ENCODE data around the gene RFX2. TPM values are rescaled to one million over a fixed set of nuclear protein-coding genes. Genes with fewer than 3 reads are reported as not detected.

The RFX2 gene
- total RNA-seq, 1 experiment from 2014 or later = 9.7 TPM

DNA sequence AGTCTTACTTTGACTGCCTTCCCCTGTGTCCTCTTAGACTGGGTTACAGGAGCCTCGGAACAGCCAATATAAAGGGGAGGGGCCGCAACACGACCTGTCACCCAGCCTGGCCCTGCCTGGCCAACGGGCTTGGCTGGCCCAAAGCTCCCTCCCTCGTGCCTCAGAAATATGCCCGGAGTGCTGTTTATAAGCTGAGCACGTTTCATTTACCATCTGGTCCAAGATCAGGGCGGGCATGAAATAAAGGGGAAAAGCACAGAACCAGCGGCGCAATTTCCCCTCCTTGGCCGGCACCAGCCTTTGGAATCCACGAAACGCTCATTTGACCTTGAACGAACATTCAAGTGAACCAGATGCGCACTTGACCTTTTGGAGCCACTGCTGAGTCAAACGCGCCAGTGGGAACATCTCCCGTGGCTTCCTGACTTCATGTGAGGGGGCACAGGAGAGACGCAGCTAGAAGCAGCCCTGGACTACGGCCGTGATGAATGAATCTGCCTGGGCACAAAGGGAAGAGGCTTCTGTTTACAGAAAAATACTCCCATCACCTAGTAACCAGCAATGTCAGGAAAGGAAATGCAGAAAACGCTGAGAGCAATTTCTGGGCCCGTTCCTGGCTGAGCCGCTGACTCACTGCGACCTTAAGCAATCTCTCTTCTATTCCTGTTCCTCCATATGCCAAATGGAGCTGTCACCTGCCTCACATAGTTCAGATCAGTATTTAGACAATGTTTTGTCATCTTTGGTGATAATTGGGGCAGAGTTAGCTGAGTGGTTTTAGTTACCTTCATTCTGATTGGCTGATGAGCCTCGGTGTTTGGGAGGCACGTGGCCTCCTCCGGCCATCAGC is 53.3 kb downstream of the RFX2 start:
- no peaks in the 10 kb centered on the region for H3K9me3 ChIP-seq (replicated peaks)
- H3K4me1 ChIP-seq (replicated peaks) = peaks cover 12% of the 10 kb centered on the region
- no peak overlapping the region for H3K27ac ChIP-seq
- H3K4me3 ChIP-seq = no peak overlapping the region
- DNase-seq (ENCODE audit: low read depth in 1 of 2, low spot score in 2 of 2) = peak in 1 of 2 experiments; percentile 31
- H3K36me3 ChIP-seq = no peaks in the 10 kb centered on the region
- H3K27me3 ChIP-seq (replicated peaks) = no peaks in the 10 kb centered on the region

DNA sequence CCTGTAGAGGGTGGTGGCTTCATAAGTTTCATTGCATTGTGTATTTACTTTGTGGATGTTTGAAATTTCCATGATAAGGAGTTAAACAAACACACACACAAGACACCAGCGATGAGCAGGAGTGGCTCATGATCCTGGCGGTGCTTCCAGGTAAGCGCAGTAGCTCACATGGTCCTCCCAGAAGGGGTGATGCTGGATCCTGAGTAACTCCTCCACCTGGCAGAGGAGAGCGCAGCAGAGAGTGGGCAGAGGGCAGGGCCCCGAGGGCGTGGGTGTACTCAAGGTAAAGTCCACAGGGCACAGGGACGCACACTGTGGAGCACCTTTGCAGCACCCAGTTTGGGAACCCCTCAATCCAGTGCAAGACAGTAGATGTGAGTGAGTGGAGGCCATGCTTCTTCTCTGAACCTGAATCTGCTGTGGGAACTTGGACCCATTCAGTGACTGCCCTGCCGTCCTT is 54.0 kb downstream of the RFX2 start:
- H3K36me3 ChIP-seq = no peaks in the 10 kb centered on the region
- peak in 1 of 2 experiments; percentile 32 for DNase-seq (ENCODE audit: low read depth in 1 of 2, low spot score in 2 of 2)
- no peaks in the 10 kb centered on the region for H3K9me3 ChIP-seq (replicated peaks)
- no peak overlapping the region for H3K4me3 ChIP-seq
- H3K27ac ChIP-seq = no peak overlapping the region
- no peaks in the 10 kb centered on the region for H3K27me3 ChIP-seq (replicated peaks)
- H3K4me1 ChIP-seq (replicated peaks) = peaks cover 7% of the 10 kb centered on the region

DNA sequence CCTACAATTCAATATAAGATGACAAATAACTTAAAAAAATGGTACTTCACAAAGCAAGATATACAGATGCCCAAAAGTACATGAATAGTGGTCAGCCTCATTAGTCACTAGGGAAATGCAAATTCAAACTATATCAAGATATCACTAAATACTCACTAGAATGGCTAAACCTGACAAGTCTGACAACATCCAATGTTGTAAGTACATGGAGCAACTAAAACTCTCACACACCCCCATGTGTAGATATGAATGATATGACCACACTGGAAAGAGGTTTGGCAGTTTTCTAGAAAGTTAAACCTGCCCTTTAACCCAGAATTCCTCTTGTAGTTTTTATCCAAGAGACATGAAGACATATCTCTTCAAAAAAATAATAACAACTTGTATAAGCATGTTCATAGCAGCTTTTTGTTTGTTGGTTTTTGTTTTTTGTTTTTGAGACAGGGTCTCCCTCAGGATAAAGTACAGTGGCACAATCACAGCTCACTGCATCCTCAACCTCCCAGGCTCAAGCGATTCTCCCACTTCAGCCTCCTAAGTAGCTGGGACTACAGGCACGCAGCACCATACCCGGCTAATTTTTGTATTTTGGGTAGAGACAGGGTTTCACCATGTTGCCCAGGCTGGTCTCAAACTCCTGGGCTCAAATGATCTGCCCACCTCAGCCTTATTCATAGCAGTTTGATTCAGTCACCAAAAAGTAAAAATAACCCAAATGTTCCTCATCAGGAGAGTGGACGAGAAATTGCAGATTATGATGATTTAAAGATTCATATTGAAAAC is 55.1 kb downstream of the RFX2 start:
- Histone ChIP-seq H3K27ac (no peak overlapping the region), H3K4me1 (replicated peaks) (no peaks in the 10 kb centered on the region), H3K36me3 (no peaks in the 10 kb centered on the region), H3K27me3 (replicated peaks) (no peaks in the 10 kb centered on the region), H3K4me3 (no peak overlapping the region), H3K9me3 (replicated peaks) (no peaks in the 10 kb centered on the region)
- peak in 1 of 2 experiments; percentile 3 for DNase-seq (ENCODE audit: low read depth in 1 of 2, low spot score in 2 of 2)

DNA sequence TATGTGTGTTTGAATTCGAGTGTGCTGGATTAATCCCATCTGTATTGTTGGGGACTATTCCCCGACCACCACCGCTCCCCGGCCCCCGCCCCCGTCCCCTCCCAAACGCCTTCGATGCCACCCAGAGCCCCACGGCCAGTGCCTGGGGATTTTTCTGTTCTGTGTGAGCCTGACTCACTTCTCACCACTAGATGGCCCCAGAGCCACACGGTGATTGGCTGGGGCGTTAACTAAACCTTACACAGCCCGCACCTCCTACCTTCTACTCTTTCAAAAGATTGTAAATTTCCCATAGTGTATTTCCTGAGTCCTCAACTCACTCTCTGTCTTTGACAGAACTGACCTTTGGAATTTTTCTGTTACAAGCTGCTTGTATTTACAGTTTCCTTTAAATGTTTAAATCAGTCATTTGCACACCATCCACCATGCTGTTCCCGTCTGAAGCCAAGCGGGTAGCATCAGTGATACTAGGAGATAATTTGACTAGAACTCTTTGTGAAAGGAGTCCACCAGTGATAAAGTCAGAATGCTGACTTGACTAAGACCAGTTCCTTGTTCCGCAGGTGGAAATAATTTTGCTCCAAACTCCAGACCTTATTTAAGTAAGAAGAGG is 61.4 kb downstream of the RFX2 start:
- no peak overlapping the region for H3K27ac ChIP-seq
- no peaks in the 10 kb centered on the region for H3K27me3 ChIP-seq (replicated peaks)
- H3K36me3 ChIP-seq = no peaks in the 10 kb centered on the region
- no peak overlapping the region for H3K4me3 ChIP-seq
- H3K4me1 ChIP-seq (replicated peaks) = no peaks in the 10 kb centered on the region; the same call in 1 of the 2 replicates
- no peaks in the 10 kb centered on the region for H3K9me3 ChIP-seq (replicated peaks)
- DNase-seq (ENCODE audit: low read depth in 1 of 2, low spot score in 2 of 2) = peak; percentile 56 to 74

GRCh38 chr19:6048348-6048747 is 62.0 kb downstream of the RFX2 start:
- H3K4me1 ChIP-seq (replicated peaks) = no peaks in the 10 kb centered on the region; the same call in 1 of the 2 replicates
- H3K36me3 ChIP-seq = no peaks in the 10 kb centered on the region
- H3K4me3 ChIP-seq = no peak overlapping the region
- no peaks in the 10 kb centered on the region for H3K27me3 ChIP-seq (replicated peaks)
- H3K27ac ChIP-seq = no peak overlapping the region
- peak in 1 of 2 experiments; percentile 22 for DNase-seq (ENCODE audit: low read depth in 1 of 2, low spot score in 2 of 2)
- H3K9me3 ChIP-seq (replicated peaks) = no peaks in the 10 kb centered on the region

- no peaks in the 10 kb centered on the region for H3K9me3 ChIP-seq (replicated peaks)
- H3K27me3 ChIP-seq (replicated peaks) = no peaks in the 10 kb centered on the region
- DNase-seq (ENCODE audit: low read depth in 1 of 2, low spot score in 2 of 2) = peak; percentile 29 to 47
- H3K4me3 ChIP-seq = no peak overlapping the region
- H3K27ac ChIP-seq = no peak overlapping the region
- H3K36me3 ChIP-seq = no peaks in the 10 kb centered on the region
- no peaks in the 10 kb centered on the region; the same call in 1 of the 2 replicates for H3K4me1 ChIP-seq (replicated peaks)
Measured at GRCh38 chr19:6047741-6048251, 62.5 kb downstream of the RFX2 start.

- H3K27me3 ChIP-seq (replicated peaks) = no peaks in the 10 kb centered on the region
- no peaks in the 10 kb centered on the region for H3K36me3 ChIP-seq
Measured at GRCh38 chr19:6047256-6047655, 63.0 kb downstream of the RFX2 start.

DNA sequence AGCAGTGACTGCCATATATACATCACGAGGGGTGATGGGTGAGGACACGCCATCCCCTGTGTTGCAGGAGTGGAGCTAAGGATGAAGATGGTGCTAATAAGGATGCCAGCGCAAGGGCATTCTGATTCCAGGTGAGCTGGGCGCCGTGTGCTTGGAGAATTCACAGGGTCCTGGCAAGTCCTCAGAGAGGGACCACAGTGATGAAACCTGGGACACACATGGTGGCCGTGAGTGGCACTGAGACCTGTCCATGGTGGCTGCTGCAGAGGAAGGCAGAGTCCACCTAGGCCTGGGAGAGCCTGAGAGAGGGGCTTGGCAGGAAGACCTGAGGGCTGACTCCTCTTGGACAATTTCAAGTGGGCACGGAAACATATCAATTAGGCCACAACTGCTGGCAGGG is 65.2 kb downstream of the RFX2 start:
- H3K36me3 ChIP-seq = no peaks in the 10 kb centered on the region
- H3K27me3 ChIP-seq (replicated peaks) = no peaks in the 10 kb centered on the region
- no peak overlapping the region for H3K4me3 ChIP-seq
- peak in 1 of 2 experiments; percentile 22 for DNase-seq (ENCODE audit: low read depth in 1 of 2, low spot score in 2 of 2)
- H3K9me3 ChIP-seq (replicated peaks) = no peaks in the 10 kb centered on the region
- no peaks in the 10 kb centered on the region; the same call in 1 of the 2 replicates for H3K4me1 ChIP-seq (replicated peaks)
- no peak overlapping the region for H3K27ac ChIP-seq

More at GRCh38 chr19:6047256-6047655, 63.0 kb downstream of the RFX2 start:
- Histone ChIP-seq H3K4me1 (replicated peaks) (no peaks in the 10 kb centered on the region; the same call in 1 of the 2 replicates), H3K9me3 (replicated peaks) (no peaks in the 10 kb centered on the region), H3K4me3 (no peak overlapping the region), H3K27ac (no peak overlapping the region)
- peak in 1 of 2 experiments; percentile 40 for DNase-seq (ENCODE audit: low read depth in 1 of 2, low spot score in 2 of 2)

DNA sequence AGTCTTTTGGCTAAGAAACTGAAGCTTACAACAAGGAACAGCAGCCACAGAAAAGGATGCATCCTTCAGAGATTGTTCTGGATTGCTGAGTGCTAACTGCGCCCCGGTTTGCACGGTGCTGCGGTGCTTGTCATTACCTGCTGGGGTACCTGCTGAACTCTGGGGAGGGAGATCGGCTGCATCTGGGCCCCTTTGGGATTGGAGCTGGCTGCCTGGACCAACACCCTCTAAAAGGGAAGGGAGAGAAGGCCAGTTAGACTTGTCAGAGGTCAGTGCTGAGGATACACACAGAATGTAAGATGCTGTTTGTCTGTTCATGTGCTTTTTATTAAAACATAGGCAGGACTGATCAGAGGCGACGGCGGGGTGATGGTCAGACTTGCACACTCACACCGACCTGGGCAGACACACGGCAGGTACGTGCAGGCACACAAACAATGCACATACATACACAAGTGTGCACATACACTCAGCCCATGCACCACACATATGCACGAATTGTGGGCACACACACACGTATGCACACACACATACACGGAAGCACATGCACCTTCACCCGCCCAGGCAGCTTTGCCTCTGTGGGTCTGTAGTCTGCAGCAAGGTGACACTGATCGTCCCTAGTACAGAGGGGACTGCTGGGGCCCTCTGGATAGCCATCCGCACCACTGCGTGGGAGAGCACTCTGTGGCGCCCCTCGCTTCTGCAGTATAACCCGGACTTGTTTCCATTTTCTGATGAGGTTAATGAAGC is 66.1 kb downstream of the RFX2 start:
- H3K36me3 ChIP-seq = no peaks in the 10 kb centered on the region
- H3K4me3 ChIP-seq = no peak overlapping the region
- DNase-seq (ENCODE audit: low read depth in 1 of 2, low spot score in 2 of 2) = peak in 1 of 2 experiments; percentile 36
- H3K27me3 ChIP-seq (replicated peaks) = no peaks in the 10 kb centered on the region
- H3K27ac ChIP-seq = no peak overlapping the region
- H3K9me3 ChIP-seq (replicated peaks) = no peaks in the 10 kb centered on the region
- no peaks in the 10 kb centered on the region; the same call in 1 of the 2 replicates for H3K4me1 ChIP-seq (replicated peaks)

- Histone ChIP-seq H3K4me1 (replicated peaks) (no peaks in the 10 kb centered on the region; the same call in 1 of the 2 replicates), H3K9me3 (replicated peaks) (no peaks in the 10 kb centered on the region), H3K4me3 (no peak overlapping the region), H3K36me3 (no peaks in the 10 kb centered on the region), H3K27ac (no peak overlapping the region), H3K27me3 (replicated peaks) (no peaks in the 10 kb centered on the region)
- peak in 1 of 2 experiments; percentile 30 for DNase-seq (ENCODE audit: low read depth in 1 of 2, low spot score in 2 of 2)
Measured at GRCh38 chr19:6042776-6043726, 67.2 kb downstream of the RFX2 start.

DNA sequence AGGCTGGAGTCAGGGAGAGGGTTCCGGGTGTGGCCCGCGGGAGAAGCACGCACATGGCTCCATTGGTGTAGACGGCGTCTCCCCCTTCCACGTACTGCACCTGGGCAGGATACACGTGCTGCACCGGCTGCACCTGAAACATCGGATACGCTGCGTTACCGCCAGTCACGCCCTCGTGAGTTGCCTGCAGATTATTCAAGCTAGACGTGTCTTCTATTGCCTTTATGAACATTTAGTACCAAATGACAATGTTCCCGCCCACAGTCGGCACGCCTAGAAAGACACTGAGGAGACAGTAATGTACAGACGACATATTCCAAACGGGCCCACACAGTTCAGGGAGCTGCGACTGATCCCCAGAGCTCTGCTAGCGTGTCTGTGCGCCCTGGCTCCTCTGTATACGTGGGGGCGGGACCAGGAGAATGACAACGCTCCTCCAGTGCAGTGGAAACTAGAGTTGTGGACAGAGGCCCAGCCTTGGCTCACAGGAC is 68.3 kb downstream of the RFX2 start:
- peak in 1 of 2 experiments; percentile 39 for DNase-seq (ENCODE audit: low read depth in 1 of 2, low spot score in 2 of 2)
- Histone ChIP-seq H3K27me3 (replicated peaks) (no peaks in the 10 kb centered on the region), H3K27ac (no peak overlapping the region), H3K36me3 (no peaks in the 10 kb centered on the region), H3K9me3 (replicated peaks) (no peaks in the 10 kb centered on the region), H3K4me3 (no peak overlapping the region), H3K4me1 (replicated peaks) (no peaks in the 10 kb centered on the region)

DNA sequence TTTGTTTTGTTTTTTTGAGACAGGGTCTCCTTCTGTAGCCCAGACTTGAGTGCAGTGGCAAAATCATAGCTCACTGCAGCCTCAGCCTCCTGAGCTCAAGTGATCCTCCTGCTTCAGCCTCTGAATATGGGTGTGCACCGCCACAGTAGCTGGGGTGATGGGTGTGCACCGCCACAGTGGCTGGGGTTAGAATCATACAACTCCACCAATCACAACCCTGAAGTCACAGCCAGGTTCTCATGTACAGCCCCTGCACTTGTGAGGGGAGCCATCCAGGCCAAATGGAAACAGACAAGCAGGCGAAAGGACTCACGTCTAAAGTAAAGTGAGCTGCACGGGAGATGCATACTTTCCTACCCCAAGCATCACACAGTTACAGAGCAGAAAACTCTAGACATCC is 69.2 kb downstream of the RFX2 start:
- H3K4me1 ChIP-seq (replicated peaks) = no peaks in the 10 kb centered on the region
- peak in 1 of 2 experiments; percentile 15 for DNase-seq (ENCODE audit: low read depth in 1 of 2, low spot score in 2 of 2)
- no peaks in the 10 kb centered on the region for H3K27me3 ChIP-seq (replicated peaks)
- H3K27ac ChIP-seq = no peak overlapping the region
- H3K36me3 ChIP-seq = no peaks in the 10 kb centered on the region
- no peak overlapping the region for H3K4me3 ChIP-seq
- no peaks in the 10 kb centered on the region for H3K9me3 ChIP-seq (replicated peaks)

Data from SJSA1 (cell line).